Smooth muscle cell of the umbilical artery (primary cell): ENCODE results near the gene SLC25A20. TPM values are rescaled to one million over a fixed set of nuclear protein-coding genes. Genes with fewer than 3 reads are reported as not detected.

Experiments
- total RNA-seq: library from RNA; depleted of rRNA; stranded (reverse); fragments of >200 nt; gene quantifications from 2 replicates; pipeline ENCODE4 v1.2.3, GENCODE V29; 2014

The SLC25A20 gene
- 21.6 and 31.8 TPM in 2 replicates for total RNA-seq

GRCh38 chr3:48898383-48899234, at the start of gene SLC25A20:
Gene SLC25A20 (minus strand): TSS chr3:48898882. CDS start chr3:48898794, 88 bp downstream.

GRCh38 chr3:48918388-48919214, 19.9 kb upstream of the SLC25A20 start, which contains the start of gene ARIH2:
Gene ARIH2 (plus strand): TSS chr3:48918842. CDS start chr3:48927559, 8,717 bp downstream.

GRCh38 chr3:48847504-48848423, 50.9 kb downstream of the SLC25A20 start, which contains the start of gene PRKAR2A:
Gene PRKAR2A (minus strand): TSS chr3:48847874. CDS start chr3:48847596, 278 bp downstream.

Other genes with a start within 250 kb of the SLC25A20 start
- gene CELSR3, start 236.0 kb downstream of the SLC25A20 start, total RNA-seq = 0.89 and 3.1 TPM in 2 replicates
- gene NCKIPSD, start 213.0 kb downstream of the SLC25A20 start, total RNA-seq = 10.1 and 16.5 TPM in 2 replicates
- 40.1 and 52.0 TPM in 2 replicates for gene IP6K2, start 181.7 kb downstream of the SLC25A20 start, total RNA-seq
- 35.0 and 46.6 TPM in 2 replicates for gene PRKAR2A, start 51.0 kb downstream of the SLC25A20 start, total RNA-seq
- gene ARIH2, start 20.0 kb upstream of the SLC25A20 start, total RNA-seq = 65.9 and 78.8 TPM in 2 replicates
- 34.6 and 43.9 TPM in 2 replicates for gene P4HTM, start 91.4 kb upstream of the SLC25A20 start, total RNA-seq
- gene WDR6, start 108.5 kb upstream of the SLC25A20 start, total RNA-seq = 75.4 and 123 TPM in 2 replicates
- gene DALRD3, start 119.7 kb upstream of the SLC25A20 start, total RNA-seq = 34.7 and 37.9 TPM in 2 replicates
- 56.0 and 65.3 TPM in 2 replicates for gene NDUFAF3, start 123.2 kb upstream of the SLC25A20 start, total RNA-seq
- 181 and 209 TPM in 2 replicates for gene IMPDH2, start 130.5 kb upstream of the SLC25A20 start, total RNA-seq
- gene QRICH1, start 195.2 kb upstream of the SLC25A20 start, total RNA-seq = 41.0 and 55.7 TPM in 2 replicates
- gene QARS1, start 205.9 kb upstream of the SLC25A20 start, total RNA-seq = 237 and 281 TPM in 2 replicates
- 35.3 and 57.3 TPM in 2 replicates for gene USP19, start 221.9 kb upstream of the SLC25A20 start, total RNA-seq
- 896 and 1,055 TPM in 2 replicates for gene LAMB2, start 234.2 kb upstream of the SLC25A20 start, total RNA-seq